Liver (tissue), 9 donors: ENCODE results near the gene NOP10. TPM values are rescaled to one million over a fixed set of nuclear protein-coding genes. Genes with fewer than 3 reads are reported as not detected.
A peak's percentile ranks its signal among the peaks of the same experiment; 100 is the strongest.

Experiments used
- DNase-seq: peaks from one replicate; pipeline ENCODE4 v3.0.0-alpha.2; 2017; ENCODE audit warnings: low spot score
- H3K27ac ChIP-seq, 2 donors: one replicate each; pipeline ENCODE4 v1.7.0; 2013; ENCODE audit warnings: inconsistent platforms in 2 of 2, low read length in 2 of 2, control low read depth in 1 of 2, low read depth in 1 of 2, mild to moderate bottlenecking in 1 of 2
- H3K27me3 ChIP-seq, 4 donors: one replicate each; pipeline versions ENCODE4 v1.6.1 to v1.7.0; 2013; ENCODE audit warnings: low read length in 3 of 4, inconsistent platforms in 1 of 4, mild to moderate bottlenecking in 1 of 4, moderate library complexity in 1 of 4; ENCODE audit not compliant: control insufficient read depth in 4 of 4, insufficient read depth in 4 of 4
- H3K36me3 ChIP-seq, 4 donors: one replicate each; pipeline versions ENCODE4 v1.6.1 to v1.7.0; 2013; ENCODE audit warnings: low read length in 3 of 4, mild to moderate bottlenecking in 3 of 4, low read depth in 1 of 4, moderate library complexity in 1 of 4; ENCODE audit not compliant: control insufficient read depth in 4 of 4, insufficient read depth in 3 of 4
- H3K4me1 ChIP-seq, 4 donors: one replicate each; pipeline versions ENCODE4 v1.6.1 to v1.7.0; 2013; ENCODE audit warnings: low read length in 3 of 4, mild to moderate bottlenecking in 3 of 4, moderate library complexity in 1 of 4; ENCODE audit not compliant: control insufficient read depth in 4 of 4, insufficient read depth in 4 of 4
- H3K4me3 ChIP-seq, 3 donors: one replicate each; pipeline versions ENCODE4 v1.6.1 to v1.7.0; 2013; ENCODE audit warnings: low read length in 3 of 3, control low read depth in 1 of 3, low read depth in 1 of 3, mild to moderate bottlenecking in 1 of 3
- H3K9ac ChIP-seq, 2 donors: one replicate each; pipeline ENCODE4 v1.7.0; 2013; ENCODE audit warnings: low read length in 2 of 2, mild to moderate bottlenecking in 2 of 2, moderate library complexity in 2 of 2, control low read depth in 1 of 2, low read depth in 1 of 2
- H3K9me3 ChIP-seq, 4 donors: one replicate each; pipeline versions ENCODE4 v1.6.1 to v1.7.0; 2013; ENCODE audit warnings: low read length in 3 of 4; ENCODE audit not compliant: control insufficient read depth in 4 of 4
- EGR1 ChIP-seq, 2 donors: IDR thresholded peaks; 2 replicates each; pipeline ENCODE4 v1.6.1; 2016 to 2018; ENCODE audit warnings: antibody characterized with exemption in 2 of 2, low read depth in 2 of 2
- FOXA1 ChIP-seq: IDR thresholded peaks from 2 replicates; pipeline ENCODE4 v1.6.1; 2016; ENCODE audit warnings: antibody characterized with exemption
- FOXA2 ChIP-seq: IDR thresholded peaks from 2 replicates; pipeline ENCODE4 v1.6.1; 2016; ENCODE audit warnings: antibody characterized with exemption
- GABPA ChIP-seq, 2 donors: IDR thresholded peaks in 1 of 2; conservative IDR thresholded peaks in 1 of 2; 2 replicates each; pipeline ENCODE4 v1.6.1; 2016; ENCODE audit warnings: antibody characterized with exemption in 2 of 2, mild to moderate bottlenecking in 1 of 2, moderate library complexity in 1 of 2
- HNF4A ChIP-seq, 2 donors: conservative IDR thresholded peaks; 2 replicates each; pipeline ENCODE4 v1.6.1; 2016; ENCODE audit warnings: antibody characterized with exemption in 2 of 2, mild to moderate bottlenecking in 2 of 2
- HNF4G ChIP-seq: IDR thresholded peaks from 2 replicates; pipeline ENCODE4 v1.6.1; 2016; ENCODE audit warnings: antibody characterized with exemption
- JUND ChIP-seq, 2 donors: IDR thresholded peaks; 2 replicates each; pipeline ENCODE4 v1.6.1; 2016; ENCODE audit warnings: antibody characterized with exemption in 2 of 2
- NR2F2 ChIP-seq: IDR thresholded peaks from 2 replicates; pipeline ENCODE4 v1.6.1; 2016; ENCODE audit warnings: antibody characterized with exemption
- RAD21 ChIP-seq, 2 donors: IDR thresholded peaks; 2 replicates each; pipeline ENCODE4 v1.6.1; 2016; ENCODE audit warnings: antibody characterized with exemption in 2 of 2, mild to moderate bottlenecking in 2 of 2
- RXRA ChIP-seq, 2 donors: IDR thresholded peaks; 2 replicates each; pipeline ENCODE4 v1.6.1; 2017 to 2018; ENCODE audit warnings: antibody characterized with exemption in 2 of 2, mild to moderate bottlenecking in 1 of 2
- SP1 ChIP-seq: IDR thresholded peaks from 2 replicates; pipeline ENCODE4 v1.6.1; 2018; ENCODE audit warnings: antibody characterized with exemption, mild to moderate bottlenecking
- TAF1 ChIP-seq: conservative IDR thresholded peaks from 2 replicates; pipeline ENCODE4 v1.6.1; 2016; ENCODE audit warnings: antibody characterized with exemption, mild to moderate bottlenecking
- YY1 ChIP-seq: IDR thresholded peaks from 2 replicates; pipeline ENCODE4 v1.6.1; 2016; ENCODE audit warnings: antibody characterized with exemption, mild to moderate bottlenecking
- WGBS: extraction: QIAGEN DNeasy Blood & Tissue Kit; methylation state at CpG from one replicate; pipeline ENCODE4 v1.1.7; 2013; 5-methylcytosine and 5-hydroxymethylcytosine counted together
- polyA plus RNA-seq, 2 donors: library from polyadenylated mRNA; stranded (reverse) in 1 of 2; unstranded in 1 of 2; fragments of 200-250 nt in 1 of 2; fragments of >200 nt in 1 of 2; fragmentation: Nextera tagmentation in 1 of 2; extraction: Ambion mirVana in 1 of 2; gene quantifications; one replicate each; pipeline versions ENCODE4 v1.2.1 to v1.2.3, GENCODE V29; 2013 to 2015
- total RNA-seq, 2 donors: library from RNA; depleted of rRNA; stranded (reverse); fragments of >200 nt; gene quantifications; one replicate each; pipeline ENCODE4 v1.2.3, GENCODE V29; 2014
- TF ChIP-seq, protein P1 (sequence below): IDR thresholded peaks from 2 replicates; pipeline ENCODE4 v1.6.1; 2016; ENCODE audit warnings: antibody characterized with exemption
- TF ChIP-seq, protein P2 (sequence below): IDR thresholded peaks from 2 replicates; pipeline ENCODE4 v1.6.1; 2016; ENCODE audit warnings: antibody characterized with exemption
- TF ChIP-seq, protein P3 (sequence below): IDR thresholded peaks from 2 replicates; pipeline ENCODE4 v1.6.1; 2016; ENCODE audit warnings: antibody characterized with exemption
- TF ChIP-seq, protein P4 (sequence below): IDR thresholded peaks from 2 replicates; pipeline ENCODE4 v1.6.1; 2016; ENCODE audit warnings: antibody characterized with exemption, mild to moderate bottlenecking
- TF ChIP-seq, protein P5 (sequence below): fragments of 150-350 bp; IDR thresholded peaks from 2 replicates; pipeline ENCODE4 v1.5.1; 2017; ENCODE audit warnings: improper control_type of control experiment, low read depth, low read length; ENCODE audit not compliant: missing input control
- donor health status: healthy.
- donor health status: healthy.
- donor health status: healthy.
- donor health status: healthy.
- donor health status: healthy.

The NOP10 gene
- total and polyA plus RNA-seq, 4 donors: 104 to 223 (median 125) TPM

DNA sequence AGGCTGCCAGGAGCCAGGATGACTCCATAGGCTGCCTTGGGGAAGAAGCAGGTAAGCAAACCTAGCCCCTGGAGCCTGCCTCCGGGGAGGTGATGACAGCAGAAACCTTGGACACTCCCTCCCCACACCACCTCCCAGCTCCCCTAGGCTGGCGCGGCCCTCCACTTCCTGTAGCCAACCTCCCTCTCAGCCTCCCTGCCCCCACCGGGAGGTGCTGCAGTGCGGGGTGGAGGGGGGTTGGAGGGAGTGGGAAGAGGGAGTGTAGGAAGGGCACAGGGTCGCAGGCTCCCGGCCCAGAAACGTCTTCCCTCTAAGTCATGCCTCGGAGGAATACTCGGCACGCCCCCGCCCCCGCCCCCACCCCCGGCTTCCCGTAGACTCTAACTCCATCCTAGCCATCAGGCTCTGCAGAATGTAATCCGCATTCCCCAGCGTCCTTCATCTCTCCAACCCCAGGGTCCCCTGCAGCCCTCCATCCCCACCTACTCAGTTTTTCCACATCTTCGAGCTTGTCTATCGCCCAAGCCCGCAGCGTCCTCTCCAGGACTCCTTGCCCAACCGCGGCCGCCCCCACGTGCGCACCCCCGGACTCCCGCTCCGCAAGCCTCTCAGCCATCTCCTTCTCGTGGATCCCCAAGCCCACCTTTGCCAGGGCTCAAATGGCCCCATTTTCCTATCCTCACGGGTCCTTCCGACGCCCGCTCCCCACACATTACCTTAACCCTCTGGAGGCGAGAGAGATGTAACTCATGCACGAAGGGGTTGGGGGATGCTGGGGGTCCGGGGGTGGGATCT lies 23.5 kb upstream of the NOP10 start:
- WGBS: under 1% methylated on average over 37 of the region's 37 CpGs
- Histone ChIP-seq H3K4me1 (peaks cover 0 to 19% (median 12%) of the 10 kb centered on the region in 4 donors), H3K27ac (no peak overlapping the region), H3K27me3 (no peaks in the 10 kb centered on the region), H3K9me3 (no peaks in the 10 kb centered on the region), H3K4me3 (peak overlapping the region; percentile 59 to 86 (median 66)), H3K36me3 (no peaks in the 10 kb centered on the region), H3K9ac (no peak overlapping the region)
- TF ChIP-seq, protein P1, sequence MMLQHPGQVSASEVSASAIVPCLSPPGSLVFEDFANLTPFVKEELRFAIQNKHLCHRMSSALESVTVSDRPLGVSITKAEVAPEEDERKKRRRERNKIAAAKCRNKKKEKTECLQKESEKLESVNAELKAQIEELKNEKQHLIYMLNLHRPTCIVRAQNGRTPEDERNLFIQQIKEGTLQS: no peak
- TF ChIP-seq, protein P2, sequence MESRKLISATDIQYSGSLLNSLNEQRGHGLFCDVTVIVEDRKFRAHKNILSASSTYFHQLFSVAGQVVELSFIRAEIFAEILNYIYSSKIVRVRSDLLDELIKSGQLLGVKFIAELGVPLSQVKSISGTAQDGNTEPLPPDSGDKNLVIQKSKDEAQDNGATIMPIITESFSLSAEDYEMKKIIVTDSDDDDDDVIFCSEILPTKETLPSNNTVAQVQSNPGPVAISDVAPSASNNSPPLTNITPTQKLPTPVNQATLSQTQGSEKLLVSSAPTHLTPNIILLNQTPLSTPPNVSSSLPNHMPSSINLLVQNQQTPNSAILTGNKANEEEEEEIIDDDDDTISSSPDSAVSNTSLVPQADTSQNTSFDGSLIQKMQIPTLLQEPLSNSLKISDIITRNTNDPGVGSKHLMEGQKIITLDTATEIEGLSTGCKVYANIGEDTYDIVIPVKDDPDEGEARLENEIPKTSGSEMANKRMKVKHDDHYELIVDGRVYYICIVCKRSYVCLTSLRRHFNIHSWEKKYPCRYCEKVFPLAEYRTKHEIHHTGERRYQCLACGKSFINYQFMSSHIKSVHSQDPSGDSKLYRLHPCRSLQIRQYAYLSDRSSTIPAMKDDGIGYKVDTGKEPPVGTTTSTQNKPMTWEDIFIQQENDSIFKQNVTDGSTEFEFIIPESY: no peak
- no peak for TF ChIP-seq TAF1
- no peak for TF ChIP-seq RAD21 (IDR thresholded peaks at IDR 0.05)
- no peak for TF ChIP-seq NR2F2
- no peak for TF ChIP-seq HNF4G
- no peak for TF ChIP-seq YY1
- TF ChIP-seq HNF4A (conservative IDR thresholded peaks at IDR 0.05): no peak
- no peak for TF ChIP-seq FOXA1
- TF ChIP-seq, protein P3, sequence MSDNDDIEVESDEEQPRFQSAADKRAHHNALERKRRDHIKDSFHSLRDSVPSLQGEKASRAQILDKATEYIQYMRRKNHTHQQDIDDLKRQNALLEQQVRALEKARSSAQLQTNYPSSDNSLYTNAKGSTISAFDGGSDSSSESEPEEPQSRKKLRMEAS: no peak
- no peak for TF ChIP-seq GABPA (IDR thresholded peaks at IDR 0.05 in 1 of 2, conservative IDR thresholded peaks at IDR 0.05 in 1 of 2)
- TF ChIP-seq EGR1 (IDR thresholded peaks at IDR 0.05; ENCODE audit: low read depth in 2 of 2): no peak
- TF ChIP-seq, protein P4, sequence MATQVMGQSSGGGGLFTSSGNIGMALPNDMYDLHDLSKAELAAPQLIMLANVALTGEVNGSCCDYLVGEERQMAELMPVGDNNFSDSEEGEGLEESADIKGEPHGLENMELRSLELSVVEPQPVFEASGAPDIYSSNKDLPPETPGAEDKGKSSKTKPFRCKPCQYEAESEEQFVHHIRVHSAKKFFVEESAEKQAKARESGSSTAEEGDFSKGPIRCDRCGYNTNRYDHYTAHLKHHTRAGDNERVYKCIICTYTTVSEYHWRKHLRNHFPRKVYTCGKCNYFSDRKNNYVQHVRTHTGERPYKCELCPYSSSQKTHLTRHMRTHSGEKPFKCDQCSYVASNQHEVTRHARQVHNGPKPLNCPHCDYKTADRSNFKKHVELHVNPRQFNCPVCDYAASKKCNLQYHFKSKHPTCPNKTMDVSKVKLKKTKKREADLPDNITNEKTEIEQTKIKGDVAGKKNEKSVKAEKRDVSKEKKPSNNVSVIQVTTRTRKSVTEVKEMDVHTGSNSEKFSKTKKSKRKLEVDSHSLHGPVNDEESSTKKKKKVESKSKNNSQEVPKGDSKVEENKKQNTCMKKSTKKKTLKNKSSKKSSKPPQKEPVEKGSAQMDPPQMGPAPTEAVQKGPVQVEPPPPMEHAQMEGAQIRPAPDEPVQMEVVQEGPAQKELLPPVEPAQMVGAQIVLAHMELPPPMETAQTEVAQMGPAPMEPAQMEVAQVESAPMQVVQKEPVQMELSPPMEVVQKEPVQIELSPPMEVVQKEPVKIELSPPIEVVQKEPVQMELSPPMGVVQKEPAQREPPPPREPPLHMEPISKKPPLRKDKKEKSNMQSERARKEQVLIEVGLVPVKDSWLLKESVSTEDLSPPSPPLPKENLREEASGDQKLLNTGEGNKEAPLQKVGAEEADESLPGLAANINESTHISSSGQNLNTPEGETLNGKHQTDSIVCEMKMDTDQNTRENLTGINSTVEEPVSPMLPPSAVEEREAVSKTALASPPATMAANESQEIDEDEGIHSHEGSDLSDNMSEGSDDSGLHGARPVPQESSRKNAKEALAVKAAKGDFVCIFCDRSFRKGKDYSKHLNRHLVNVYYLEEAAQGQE: no peak
- TF ChIP-seq RXRA (IDR thresholded peaks at IDR 0.05): no peak
- TF ChIP-seq, protein P5, sequence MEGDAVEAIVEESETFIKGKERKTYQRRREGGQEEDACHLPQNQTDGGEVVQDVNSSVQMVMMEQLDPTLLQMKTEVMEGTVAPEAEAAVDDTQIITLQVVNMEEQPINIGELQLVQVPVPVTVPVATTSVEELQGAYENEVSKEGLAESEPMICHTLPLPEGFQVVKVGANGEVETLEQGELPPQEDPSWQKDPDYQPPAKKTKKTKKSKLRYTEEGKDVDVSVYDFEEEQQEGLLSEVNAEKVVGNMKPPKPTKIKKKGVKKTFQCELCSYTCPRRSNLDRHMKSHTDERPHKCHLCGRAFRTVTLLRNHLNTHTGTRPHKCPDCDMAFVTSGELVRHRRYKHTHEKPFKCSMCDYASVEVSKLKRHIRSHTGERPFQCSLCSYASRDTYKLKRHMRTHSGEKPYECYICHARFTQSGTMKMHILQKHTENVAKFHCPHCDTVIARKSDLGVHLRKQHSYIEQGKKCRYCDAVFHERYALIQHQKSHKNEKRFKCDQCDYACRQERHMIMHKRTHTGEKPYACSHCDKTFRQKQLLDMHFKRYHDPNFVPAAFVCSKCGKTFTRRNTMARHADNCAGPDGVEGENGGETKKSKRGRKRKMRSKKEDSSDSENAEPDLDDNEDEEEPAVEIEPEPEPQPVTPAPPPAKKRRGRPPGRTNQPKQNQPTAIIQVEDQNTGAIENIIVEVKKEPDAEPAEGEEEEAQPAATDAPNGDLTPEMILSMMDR: no peak
- no peak for TF ChIP-seq JUND (IDR thresholded peaks at IDR 0.05)
- TF ChIP-seq SP1: no peak
- no peak for TF ChIP-seq FOXA2
- DNase-seq: peak; percentile 48
